ENCODE results near the gene MIA3.

DNA sequence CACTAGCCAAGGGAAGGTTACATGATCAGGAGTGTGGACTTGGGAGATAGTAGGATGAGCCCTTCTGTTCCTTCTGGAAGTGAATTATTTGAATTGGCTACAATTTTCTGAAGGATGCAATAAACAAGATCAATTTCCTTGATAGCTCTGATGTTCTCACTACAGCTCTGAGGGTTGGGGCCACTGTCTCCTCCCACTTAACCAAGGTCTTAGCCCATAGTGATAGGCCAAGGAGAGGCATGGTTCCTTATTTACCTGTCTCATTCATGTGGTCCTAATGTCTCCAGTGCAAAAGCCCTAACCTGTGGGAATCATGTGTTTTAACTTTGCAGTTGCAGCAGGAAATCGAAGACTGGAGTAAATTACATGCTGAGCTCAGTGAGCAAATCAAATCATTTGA is 34.8 kb downstream of the MIA3 start:
- no peak for TF ChIP-seq ZFX (IDR thresholded peaks at IDR 0.05)
- TF ChIP-seq, protein P1, sequence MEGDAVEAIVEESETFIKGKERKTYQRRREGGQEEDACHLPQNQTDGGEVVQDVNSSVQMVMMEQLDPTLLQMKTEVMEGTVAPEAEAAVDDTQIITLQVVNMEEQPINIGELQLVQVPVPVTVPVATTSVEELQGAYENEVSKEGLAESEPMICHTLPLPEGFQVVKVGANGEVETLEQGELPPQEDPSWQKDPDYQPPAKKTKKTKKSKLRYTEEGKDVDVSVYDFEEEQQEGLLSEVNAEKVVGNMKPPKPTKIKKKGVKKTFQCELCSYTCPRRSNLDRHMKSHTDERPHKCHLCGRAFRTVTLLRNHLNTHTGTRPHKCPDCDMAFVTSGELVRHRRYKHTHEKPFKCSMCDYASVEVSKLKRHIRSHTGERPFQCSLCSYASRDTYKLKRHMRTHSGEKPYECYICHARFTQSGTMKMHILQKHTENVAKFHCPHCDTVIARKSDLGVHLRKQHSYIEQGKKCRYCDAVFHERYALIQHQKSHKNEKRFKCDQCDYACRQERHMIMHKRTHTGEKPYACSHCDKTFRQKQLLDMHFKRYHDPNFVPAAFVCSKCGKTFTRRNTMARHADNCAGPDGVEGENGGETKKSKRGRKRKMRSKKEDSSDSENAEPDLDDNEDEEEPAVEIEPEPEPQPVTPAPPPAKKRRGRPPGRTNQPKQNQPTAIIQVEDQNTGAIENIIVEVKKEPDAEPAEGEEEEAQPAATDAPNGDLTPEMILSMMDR (conservative IDR thresholded peaks at IDR 0.05) = no peak

All from C4-2B (cell line).